Loucy (cell line): ENCODE results near the gene CLEC2L.

Experiments used
- H2AFZ ChIP-seq: fragments of 200-600 bp; sonication (generic); 2 replicates; pipeline ENCODE4 v1.6.0; 2016; ENCODE audit warnings: antibody characterized with exemption, mild to moderate bottlenecking, low read length, moderate library complexity
- H3F3A ChIP-seq: fragments of 200-600 bp; 2 replicates; pipeline ENCODE4 v1.6.0; 2016; ENCODE audit warnings: antibody characterized with exemption, low read depth, mild to moderate bottlenecking
- H3K27me3 ChIP-seq: fragments of 200-600 bp; sonication (generic); 2 replicates; pipeline ENCODE4 v1.6.1; 2014; ENCODE audit warnings: low read length, mild to moderate bottlenecking; ENCODE audit not compliant: insufficient read depth, poor library complexity, severe bottlenecking
- H3K36me3 ChIP-seq: fragments of 200-600 bp; sonication (generic); 2 replicates; pipeline ENCODE4 v1.6.1; 2016; ENCODE audit warnings: low read length; ENCODE audit not compliant: insufficient read depth
- H3K4me1 ChIP-seq: fragments of 200-600 bp; sonication (generic); 2 replicates; pipeline ENCODE4 v1.5.1; 2014; ENCODE audit warnings: low read length, mild to moderate bottlenecking; ENCODE audit not compliant: insufficient read depth, poor library complexity, severe bottlenecking
- H3K4me2 ChIP-seq: fragments of 200-600 bp; sonication (generic); 2 replicates; pipeline ENCODE4 v1.6.0; 2014; ENCODE audit warnings: antibody characterized with exemption, low read length, low read depth, mild to moderate bottlenecking; ENCODE audit not compliant: poor library complexity, severe bottlenecking
- H3K4me3 ChIP-seq: fragments of 200-600 bp; sonication (generic); 2 replicates; pipeline ENCODE4 v1.5.1; 2014; ENCODE audit warnings: low read length, mild to moderate bottlenecking, mixed read lengths; ENCODE audit not compliant: poor library complexity, severe bottlenecking
- H3K79me2 ChIP-seq: fragments of 200-600 bp; sonication (generic); 2 replicates; pipeline ENCODE4 v1.6.1; 2014; ENCODE audit warnings: low read length; ENCODE audit not compliant: insufficient read depth
- H3K9ac ChIP-seq: fragments of 200-600 bp; sonication (generic); 2 replicates; pipeline ENCODE4 v1.6.0; 2014; ENCODE audit warnings: mild to moderate bottlenecking, low read depth, low read length, moderate library complexity; ENCODE audit not compliant: poor library complexity, severe bottlenecking
- H3K9me2 ChIP-seq: fragments of 200-600 bp; sonication (generic); replicated peaks from 2 replicates; pipeline ENCODE4 v1.6.1; 2016; ENCODE audit warnings: low read depth, low read length, mixed read lengths
- H3K9me3 ChIP-seq: fragments of 200-600 bp; sonication (generic); 2 replicates; pipeline ENCODE4 v1.6.1; 2014; ENCODE audit warnings: mild to moderate bottlenecking, antibody characterized with exemption, low read length, low read depth; ENCODE audit not compliant: insufficient read depth
- H4K20me1 ChIP-seq: fragments of 200-600 bp; sonication (generic); 2 replicates; pipeline ENCODE4 v1.6.0; 2014; ENCODE audit warnings: antibody characterized with exemption, low read length, mild to moderate bottlenecking; ENCODE audit not compliant: insufficient read depth, poor library complexity, severe bottlenecking
- CTCF ChIP-seq: fragments of 200-600 bp; sonication (generic); conservative IDR thresholded peaks from 2 replicates; pipeline ENCODE4 v1.5.1; 2014; ENCODE audit warnings: mild to moderate bottlenecking, antibody characterized with exemption, low read length
- EZH2phosphoT487 ChIP-seq: fragments of 200-600 bp; IDR thresholded peaks from 2 replicates; pipeline ENCODE4 v1.6.1; 2018; ENCODE audit warnings: antibody characterized with exemption, mild to moderate bottlenecking, moderate library complexity, borderline replicate concordance

Gene CLEC2L

DNA sequence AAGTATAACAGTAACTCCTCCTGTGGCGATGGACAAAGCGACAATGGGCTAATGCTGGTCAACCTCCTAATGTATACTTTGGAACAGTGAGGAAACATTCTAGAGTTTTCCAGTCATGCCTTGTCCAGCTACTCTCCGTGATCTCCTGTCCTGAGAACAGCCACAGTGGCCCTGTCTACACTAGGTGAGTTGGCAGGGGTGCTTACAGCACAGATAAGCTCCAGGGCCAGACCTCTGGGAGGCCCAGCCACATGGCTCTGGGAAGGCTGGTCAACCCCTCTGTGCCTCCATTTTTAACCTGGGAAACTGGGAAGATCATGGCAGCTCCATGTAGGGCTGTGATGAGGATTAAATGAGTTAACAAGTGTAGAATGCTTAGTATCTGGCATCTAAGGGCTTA, 57.0 kb downstream of the CLEC2L start:
- no peaks in the 10 kb centered on the region for H3K9me2 ChIP-seq
- TF ChIP-seq CTCF (no peak), EZH2phosphoT487 (no peak)
- H3K9ac ChIP-seq, result no peak overlapping the region
- H3K4me1 ChIP-seq, result peaks cover 12% of the 10 kb centered on the region
- H3F3A ChIP-seq, result no peaks in the 10 kb centered on the region
- H2AFZ ChIP-seq, result no peak overlapping the region
- no peak overlapping the region for H3K4me2 ChIP-seq
- no peaks in the 10 kb centered on the region for H3K9me3 ChIP-seq
- no peaks in the 10 kb centered on the region for H4K20me1 ChIP-seq
- H3K4me3 ChIP-seq, result no peak overlapping the region
- H3K79me2 ChIP-seq, result no peaks in the 10 kb centered on the region
- H3K36me3 ChIP-seq, result peaks cover 28% of the 10 kb centered on the region; the same call in 1 of the 2 replicates
- H3K27me3 ChIP-seq, result no peaks in the 10 kb centered on the region

DNA sequence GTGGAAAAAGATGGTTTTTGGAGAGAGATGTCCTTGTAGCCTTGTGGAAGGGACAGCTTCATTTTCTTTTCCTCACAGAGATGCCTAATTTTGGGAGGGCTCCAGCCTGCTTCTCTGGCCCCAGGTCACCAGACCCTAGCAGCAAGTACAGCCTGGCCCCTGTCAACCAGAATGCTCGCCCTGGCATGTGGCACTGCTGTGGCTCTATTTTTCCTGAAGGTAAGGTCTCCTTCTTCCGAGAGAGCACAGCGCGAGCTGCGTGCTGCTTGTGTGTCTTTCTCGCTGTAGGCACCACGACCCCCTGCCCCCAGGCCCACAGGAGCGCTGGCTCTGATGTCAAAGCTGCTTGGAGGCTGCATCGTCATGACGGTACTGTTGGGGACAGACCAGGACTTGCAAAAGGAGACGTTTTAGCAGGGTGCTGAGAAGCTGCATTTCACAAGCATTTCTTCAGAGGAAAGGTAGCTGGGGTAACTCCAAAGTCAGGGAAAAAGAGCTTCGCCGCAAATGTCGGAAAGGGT, 58.7 kb downstream of the CLEC2L start:
- Histone ChIP-seq H3K9me3 (no peaks in the 10 kb centered on the region), H3K36me3 (peaks cover 28% of the 10 kb centered on the region; the same call in 1 of the 2 replicates), H4K20me1 (no peaks in the 10 kb centered on the region), H3K9me2 (no peaks in the 10 kb centered on the region), H3K27me3 (no peaks in the 10 kb centered on the region), H3K4me2 (no peak overlapping the region), H3K79me2 (no peaks in the 10 kb centered on the region), H3K4me1 (peaks cover 12% of the 10 kb centered on the region), H3K9ac (no peak overlapping the region), H3F3A (no peaks in the 10 kb centered on the region), H3K4me3 (no peak overlapping the region), H2AFZ (no peak overlapping the region)
- TF ChIP-seq EZH2phosphoT487 (no peak), CTCF (no peak)

DNA sequence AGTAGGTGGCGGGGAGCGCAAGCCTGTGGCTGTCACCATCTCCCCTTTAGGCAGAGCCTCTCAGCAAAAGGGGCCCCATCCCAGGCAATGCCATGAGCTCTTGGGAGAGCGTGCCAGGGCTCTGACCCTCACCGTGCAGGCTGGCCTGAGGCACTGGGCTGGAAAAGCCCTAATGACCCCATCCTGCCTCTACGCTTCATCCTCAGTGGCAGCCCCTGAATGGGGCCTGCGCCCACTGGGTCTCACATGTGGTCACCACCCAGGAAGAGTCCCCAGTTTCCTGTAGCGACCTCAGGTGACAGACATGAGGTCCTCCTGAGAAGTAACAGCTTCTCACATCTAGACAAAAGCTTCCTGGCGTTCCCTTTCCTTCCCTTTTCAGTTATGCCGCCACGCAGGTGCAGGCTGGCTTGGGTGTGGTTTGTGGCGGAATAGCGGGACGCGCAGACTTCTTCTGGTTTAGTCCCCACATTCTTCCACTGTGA, 59.2 kb downstream of the CLEC2L start:
- H3K4me1 ChIP-seq, result peaks cover 12% of the 10 kb centered on the region
- H3K9me3 ChIP-seq, result no peaks in the 10 kb centered on the region
- TF ChIP-seq CTCF, result no peak
- TF ChIP-seq EZH2phosphoT487, result no peak
- no peaks in the 10 kb centered on the region for H3K9me2 ChIP-seq
- no peak overlapping the region for H3K9ac ChIP-seq
- peaks cover 28% of the 10 kb centered on the region; the same call in 1 of the 2 replicates for H3K36me3 ChIP-seq
- no peak overlapping the region for H3K4me3 ChIP-seq
- H2AFZ ChIP-seq, result no peak overlapping the region
- H3K27me3 ChIP-seq, result no peaks in the 10 kb centered on the region
- no peaks in the 10 kb centered on the region for H3K79me2 ChIP-seq
- no peaks in the 10 kb centered on the region for H4K20me1 ChIP-seq
- H3F3A ChIP-seq, result no peaks in the 10 kb centered on the region
- no peak overlapping the region for H3K4me2 ChIP-seq
